GM23248 (cell line): Measurements from ENCODE around the gene SAPCD2.

Experiments
- EZH2 ChIP-seq: fragments of 200-600 bp; sonication (generic); IDR thresholded peaks from 2 replicates; pipeline ENCODE4 v1.6.1; 2018; ENCODE audit warnings: antibody characterized with exemption, mild to moderate bottlenecking; ENCODE audit not compliant: insufficient read depth, poor library complexity, severe bottlenecking
- EZH2phosphoT487 ChIP-seq: fragments of 200-600 bp; sonication (generic); IDR thresholded peaks from 2 replicates; pipeline ENCODE4 v1.6.1; 2018; ENCODE audit warnings: antibody characterized with exemption, moderate library complexity, mild to moderate bottlenecking, low read depth; ENCODE audit not compliant: insufficient read depth

GRCh38 chr9:137023157-137023556 is 47.2 kb downstream of the SAPCD2 start:
- TF ChIP-seq EZH2 (no peak), EZH2phosphoT487 (no peak)
